Endothelial cell of umbilical vein (primary cell): ENCODE data around the gene POU3F1. TPM values are rescaled to one million over a fixed set of nuclear protein-coding genes. Genes with fewer than 3 reads are reported as not detected.

ENCODE experiments used
- BruUV-seq: library from RNA; stranded (reverse); fragments of 400-500 nt; replicated peaks from 2 replicates; lab custom pipeline; 2021; lab: Mats Ljungman, UMichigan
- CTCF ChIA-PET: fragments of 300-600, 350-600 bp; sonication (Branson Sonifier 250); formaldehyde crosslinking; loops from one replicate; lab custom pipeline; 2021; ENCODE audit warnings: antibody characterized with exemption, inconsistent platforms; lab: Charles Lee
- POLR2A ChIA-PET: fragments of 300-600, 350-600 bp; sonication (Branson Sonifier 250); formaldehyde crosslinking; loops from one replicate; lab custom pipeline; 2021; ENCODE audit warnings: antibody characterized with exemption, inconsistent platforms; lab: Charles Lee
- DNase-seq: peaks from one replicate; pipeline ENCODE4 v3.0.0-alpha.2; 2011; ENCODE audit warnings: low read depth, low spot score
- FAIRE-seq: peaks from 2 replicates; lab custom pipeline; 2011; peaks lifted over from hg19 to GRCh38; lab: Jason Lieb, UNC
- H2AFZ ChIP-seq: 2 replicates; pipeline ENCODE4 v1.6.0; 2012; ENCODE audit warnings: low read depth, low read length, control low read depth, inconsistent platforms
- H3K27ac ChIP-seq: 2 replicates; pipeline ENCODE4 v1.5.1; 2011; ENCODE audit warnings: low read depth, mild to moderate bottlenecking, control low read depth, low read length, moderate library complexity; ENCODE audit not compliant: insufficient read depth
- H3K27me3 ChIP-seq, 2 experiments: 2 replicates each; pipeline versions ENCODE4 v1.6.0 to v1.6.1; 2011; ENCODE audit warnings: low read length in 2 of 2, mixed read lengths in 1 of 2; ENCODE audit not compliant: control insufficient read depth in 2 of 2, insufficient read depth in 2 of 2
- H3K36me3 ChIP-seq, 2 experiments: 2 replicates in 1 of 2; 3 replicates in 1 of 2; pipeline ENCODE4 v1.5.1; 2011; ENCODE audit warnings: low read length in 2 of 2, mild to moderate bottlenecking in 1 of 2, moderate library complexity in 1 of 2; ENCODE audit not compliant: control insufficient read depth in 2 of 2, insufficient read depth in 2 of 2; ENCODE audit errors: extremely low read depth in 1 of 2
- H3K4me1 ChIP-seq: 3 replicates; pipeline ENCODE4 v1.5.1; 2011; ENCODE audit warnings: mild to moderate bottlenecking, low read length; ENCODE audit not compliant: control insufficient read depth, insufficient read depth; ENCODE audit errors: extremely low read depth
- H3K4me2 ChIP-seq: 2 replicates; pipeline ENCODE4 v1.6.1; 2011; ENCODE audit warnings: low read length, control low read depth, mixed read lengths; ENCODE audit not compliant: insufficient read depth
- H3K4me3 ChIP-seq, 3 experiments: fragments of 200-600 bp in 1 of 3; sonication (generic), shearing (Covaris generic) in 1 of 3; replicated peaks in 1 of 3; 2 replicates each; pipeline ENCODE4 v1.5.1; 2011 to 2016; ENCODE audit warnings: control low read depth in 3 of 3, low read length in 3 of 3, mild to moderate bottlenecking in 2 of 3, inconsistent platforms in 1 of 3, low read depth in 1 of 3, moderate library complexity in 1 of 3; ENCODE audit not compliant: insufficient read depth in 1 of 3
- H3K79me2 ChIP-seq: 2 replicates; pipeline ENCODE4 v1.6.0; 2012; ENCODE audit warnings: low read length, inconsistent platforms; ENCODE audit not compliant: control insufficient read depth, insufficient read depth
- H3K9ac ChIP-seq: replicated peaks from 2 replicates; pipeline ENCODE3; 2011; ENCODE audit warnings: low read length, control low read depth; ENCODE audit not compliant: insufficient read depth; ENCODE audit errors: extremely low read depth
- H3K9me1 ChIP-seq: replicated peaks from 3 replicates; pipeline ENCODE4 v1.6.0; 2011; ENCODE audit warnings: mild to moderate bottlenecking, low read length; ENCODE audit not compliant: control insufficient read depth, insufficient read depth; ENCODE audit errors: extremely low read depth
- H3K9me3 ChIP-seq: replicated peaks from 2 replicates; pipeline ENCODE4 v1.5.1; 2012; ENCODE audit warnings: low read length, inconsistent platforms; ENCODE audit not compliant: control insufficient read depth, insufficient read depth
- H4K20me1 ChIP-seq: replicated peaks from 2 replicates; pipeline ENCODE3; 2011; ENCODE audit warnings: mild to moderate bottlenecking, low read length; ENCODE audit not compliant: control insufficient read depth, insufficient read depth; ENCODE audit errors: extremely low read depth
- EZH2 ChIP-seq: IDR thresholded peaks from 2 replicates; pipeline ENCODE4 v1.6.1; 2012; ENCODE audit warnings: borderline replicate concordance, low read depth, mild to moderate bottlenecking, moderate library complexity, low read length, inconsistent platforms; ENCODE audit not compliant: severe bottlenecking
- FOS ChIP-seq: IDR thresholded peaks from 2 replicates; pipeline ENCODE4 v1.6.1; 2011; ENCODE audit warnings: mild to moderate bottlenecking, low read length, moderate library complexity, borderline replicate concordance; ENCODE audit not compliant: insufficient read depth
- GATA2 ChIP-seq: IDR thresholded peaks from 2 replicates; pipeline ENCODE4 v1.7.0; 2011; ENCODE audit warnings: low read depth, mild to moderate bottlenecking, moderate library complexity, mixed read lengths, low read length; ENCODE audit not compliant: insufficient read length, insufficient read depth
- JUN ChIP-seq: IDR thresholded peaks from 2 replicates; pipeline ENCODE4 v1.6.1; 2011; ENCODE audit warnings: borderline replicate concordance, low read depth; ENCODE audit not compliant: insufficient read length, insufficient read depth
- MYC ChIP-seq: IDR thresholded peaks from one replicate; pipeline ENCODE4 v1.6.1; 2011; ENCODE audit warnings: mild to moderate bottlenecking, low read depth, low read length
- POLR2A ChIP-seq: IDR thresholded peaks from 2 replicates; pipeline ENCODE4 v1.6.1; 2012; ENCODE audit warnings: low read depth, mild to moderate bottlenecking, control low read depth, low read length
- POLR2AphosphoS5 ChIP-seq: IDR thresholded peaks from 2 replicates; pipeline ENCODE4 v1.6.1; 2012; ENCODE audit warnings: low read depth, mild to moderate bottlenecking, control low read depth, low read length, moderate library complexity; ENCODE audit not compliant: insufficient read depth
- dilution Hi-C: fragments of 300-500 bp; cut with MboI; formaldehyde crosslinking; loops from one replicate; pipeline ENCODE4 v1.15.0; 2019; ENCODE audit warnings: low sequenced_read_pairs; ENCODE audit not compliant: extremely low pct_ligation_motif_present
- intact Hi-C: fragments of 100-400 bp; cut with micrococcal nuclease; formaldehyde crosslinking; loops from one replicate; pipeline ENCODE4 v1.10.0; 2022
- polyA plus RNA-seq, 4 experiments: library from polyadenylated mRNA; depleted of rRNA in 3 of 4; stranded (reverse) in 3 of 4; unstranded in 1 of 4; fragments of >200 nt; gene quantifications; 2 replicates each; pipeline versions ENCODE4 v1.2.1 to v1.2.3, GENCODE V29; 2011 to 2012; ENCODE audit warnings: missing spikeins in 1 of 4
- total RNA-seq: library from RNA; stranded (reverse); gene quantifications from 2 replicates; pipeline ENCODE4 v1.2.3, GENCODE V29; 2021
- TF ChIP-seq, protein P1 (sequence below): IDR thresholded peaks from 2 replicates; pipeline ENCODE4 v1.6.1; 2011; ENCODE audit not compliant: insufficient read depth, insufficient read length
- TF ChIP-seq, protein P2 (sequence below), 2 donors: IDR thresholded peaks; 1 replicate in 1 of 2; 2 replicates in 1 of 2; pipeline ENCODE4 v1.5.1; 2011; ENCODE audit warnings: low read length in 2 of 2, mild to moderate bottlenecking in 2 of 2, moderate library complexity in 2 of 2, control low read depth in 1 of 2, inconsistent platforms in 1 of 2, low read depth in 1 of 2; ENCODE audit not compliant: insufficient read depth in 1 of 2; ENCODE audit errors: extremely low read depth in 1 of 2

The POU3F1 gene
- total and polyA plus RNA-seq, 2 donors (not counting 3 experiments of a cell fraction or from before 2014, with no cell fraction given), result not detected

DNA sequence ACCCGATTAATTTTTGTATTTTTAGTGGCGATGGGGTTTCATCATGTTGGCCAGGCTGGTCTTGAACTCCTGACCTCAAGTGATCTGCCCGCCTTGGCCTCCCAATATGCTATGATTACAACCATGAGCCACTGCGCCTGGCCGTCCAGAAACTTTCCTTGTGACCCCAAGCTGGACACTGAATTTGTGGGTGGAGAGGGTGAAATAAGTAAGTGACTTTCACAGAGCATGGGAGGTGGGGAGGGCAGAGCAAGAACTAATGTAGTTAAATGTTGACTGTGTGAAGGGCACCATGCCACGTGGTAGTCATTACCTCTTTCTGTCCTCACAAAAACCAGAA lies 36.8 kb downstream of the POU3F1 start:
- peak overlapping the region; percentile 90 for H3K27ac ChIP-seq
- peaks cover 26% of the 10 kb centered on the region for H3K4me1 ChIP-seq
- no peak overlapping the region for H3K9ac ChIP-seq
- ChIA-PET POLR2A (interaction anchor here (1.6 kb wide), 1 partner anchor 20 kb away, joined by 4 read pairs; no protein-coding TSS in a partner anchor), CTCF (interaction anchor here (1.1 kb wide), 1 partner anchor 9 kb away, joined by 5 read pairs; no protein-coding TSS in a partner anchor)
- H2AFZ ChIP-seq, result no peak overlapping the region
- no peaks in the 10 kb centered on the region for H4K20me1 ChIP-seq
- DNase-seq, result no peak
- FAIRE-seq, result no peak
- intact Hi-C loops (loop anchor here (10.0 kb wide), 1 partner anchor 435 kb away; no protein-coding TSS in a partner anchor), dilution Hi-C loops (no loop called here)
- H3K9me3 ChIP-seq, result no peaks in the 10 kb centered on the region
- no peak overlapping the region for H3K4me3 ChIP-seq
- H3K79me2 ChIP-seq, result peaks cover 23% of the 10 kb centered on the region
- H3K9me1 ChIP-seq, result no peaks in the 10 kb centered on the region
- no peaks in the 10 kb centered on the region for H3K27me3 ChIP-seq
- H3K36me3 ChIP-seq, result no peaks in the 10 kb centered on the region
- H3K4me2 ChIP-seq, result no peak overlapping the region
- no TSS peak for BruUV-seq
- TF ChIP-seq, protein P1, sequence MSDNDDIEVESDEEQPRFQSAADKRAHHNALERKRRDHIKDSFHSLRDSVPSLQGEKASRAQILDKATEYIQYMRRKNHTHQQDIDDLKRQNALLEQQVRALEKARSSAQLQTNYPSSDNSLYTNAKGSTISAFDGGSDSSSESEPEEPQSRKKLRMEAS, result no peak
- TF ChIP-seq, protein P2, sequence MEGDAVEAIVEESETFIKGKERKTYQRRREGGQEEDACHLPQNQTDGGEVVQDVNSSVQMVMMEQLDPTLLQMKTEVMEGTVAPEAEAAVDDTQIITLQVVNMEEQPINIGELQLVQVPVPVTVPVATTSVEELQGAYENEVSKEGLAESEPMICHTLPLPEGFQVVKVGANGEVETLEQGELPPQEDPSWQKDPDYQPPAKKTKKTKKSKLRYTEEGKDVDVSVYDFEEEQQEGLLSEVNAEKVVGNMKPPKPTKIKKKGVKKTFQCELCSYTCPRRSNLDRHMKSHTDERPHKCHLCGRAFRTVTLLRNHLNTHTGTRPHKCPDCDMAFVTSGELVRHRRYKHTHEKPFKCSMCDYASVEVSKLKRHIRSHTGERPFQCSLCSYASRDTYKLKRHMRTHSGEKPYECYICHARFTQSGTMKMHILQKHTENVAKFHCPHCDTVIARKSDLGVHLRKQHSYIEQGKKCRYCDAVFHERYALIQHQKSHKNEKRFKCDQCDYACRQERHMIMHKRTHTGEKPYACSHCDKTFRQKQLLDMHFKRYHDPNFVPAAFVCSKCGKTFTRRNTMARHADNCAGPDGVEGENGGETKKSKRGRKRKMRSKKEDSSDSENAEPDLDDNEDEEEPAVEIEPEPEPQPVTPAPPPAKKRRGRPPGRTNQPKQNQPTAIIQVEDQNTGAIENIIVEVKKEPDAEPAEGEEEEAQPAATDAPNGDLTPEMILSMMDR (IDR thresholded peaks at IDR 0.05; ENCODE audit: extremely low read depth in 1 of 2, insufficient read depth in 1 of 2, low read depth in 1 of 2, low read length in 2 of 2), result no peak
- TF ChIP-seq JUN (no peak), FOS (no peak), GATA2 (no peak), POLR2A (no peak), POLR2AphosphoS5 (no peak), MYC (no peak), EZH2 (no peak)
